ENCODE measurements around the gene PDZD2. TPM values are rescaled to one million over a fixed set of nuclear protein-coding genes. Genes with fewer than 3 reads are reported as not detected.

The PDZD2 gene
- total RNA-seq, 4 donors from 2014 or later = 6.2 to 21.4 (median 11.8) TPM

DNA sequence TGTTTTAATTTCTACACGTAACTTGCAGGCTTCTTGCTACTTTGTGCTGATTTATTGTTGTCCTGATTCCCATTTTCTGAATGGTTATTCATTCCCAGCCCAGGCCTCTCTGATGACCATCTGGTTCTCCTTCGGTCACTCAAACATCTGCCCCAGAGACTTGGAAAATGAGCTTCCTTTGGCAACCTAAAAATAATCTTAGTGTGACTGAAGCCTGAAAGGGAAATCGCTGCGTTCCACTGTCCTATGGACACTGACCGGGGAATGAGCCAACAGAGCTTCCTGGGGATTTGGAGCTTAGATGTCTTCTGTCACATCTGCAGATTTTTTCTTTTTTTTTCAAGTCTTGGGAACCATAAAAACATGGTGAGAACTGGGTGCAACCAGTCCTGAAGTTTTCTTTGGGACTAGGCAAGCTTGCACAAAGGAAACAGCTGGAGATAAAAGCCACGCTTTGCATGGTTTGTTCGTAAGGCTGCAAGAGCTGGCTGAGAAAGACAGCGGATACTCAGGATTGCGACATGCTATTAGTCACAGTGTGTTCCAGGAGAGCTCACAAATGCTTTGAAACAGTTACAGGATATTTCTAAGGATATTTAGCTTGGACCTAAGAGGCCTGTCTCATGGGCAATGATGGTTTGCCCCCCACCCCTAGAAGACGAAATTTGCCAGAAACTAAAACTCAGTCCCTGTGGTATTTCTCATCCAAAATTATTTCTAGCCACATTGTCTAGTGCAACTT lies 389.0 kb downstream of the PDZD2 start:
- Histone ChIP-seq H3K4me1 (peaks cover 0 to 7% of the 10 kb centered on the region in 2 donors), H3K9me3 (no peaks in the 10 kb centered on the region), H3K4me3 (no peak overlapping the region), H3K36me3 (no peaks in the 10 kb centered on the region), H3K27me3 (no peaks in the 10 kb centered on the region), H3K27ac (peak overlapping the region; percentile 57 to 72)
- intact Hi-C loops (cut with DNase I; ENCODE audit: low total_unique reads) = loop anchor here (10.0 kb wide), 1 partner anchor 93 kb away; no protein-coding TSS in a partner anchor
- no peak for TF ChIP-seq POLR2A (IDR thresholded peaks at IDR 0.05)
- no peak for TF ChIP-seq CTCF (IDR thresholded peaks at IDR 0.05)
- peak; percentile 72 to 86 for DNase-seq

- H3K4me1 ChIP-seq = peaks cover 0 to 7% of the 10 kb centered on the region in 2 donors
- no peak overlapping the region for H3K4me3 ChIP-seq
- intact Hi-C loops (cut with DNase I; ENCODE audit: low total_unique reads) = loop anchor here (10.0 kb wide), 1 partner anchor 94 kb away; no protein-coding TSS in a partner anchor
- peak overlapping the region; percentile 0 to 72 for H3K27ac ChIP-seq
- H3K36me3 ChIP-seq = no peaks in the 10 kb centered on the region
- no peaks in the 10 kb centered on the region for H3K9me3 ChIP-seq
- H3K27me3 ChIP-seq = no peaks in the 10 kb centered on the region
- DNase-seq = no peak
- TF ChIP-seq CTCF (IDR thresholded peaks at IDR 0.05) = no peak
- no peak for TF ChIP-seq POLR2A (IDR thresholded peaks at IDR 0.05)
Observed at GRCh38 chr5:32029261-32029660, 390.3 kb downstream of the PDZD2 start.

DNA sequence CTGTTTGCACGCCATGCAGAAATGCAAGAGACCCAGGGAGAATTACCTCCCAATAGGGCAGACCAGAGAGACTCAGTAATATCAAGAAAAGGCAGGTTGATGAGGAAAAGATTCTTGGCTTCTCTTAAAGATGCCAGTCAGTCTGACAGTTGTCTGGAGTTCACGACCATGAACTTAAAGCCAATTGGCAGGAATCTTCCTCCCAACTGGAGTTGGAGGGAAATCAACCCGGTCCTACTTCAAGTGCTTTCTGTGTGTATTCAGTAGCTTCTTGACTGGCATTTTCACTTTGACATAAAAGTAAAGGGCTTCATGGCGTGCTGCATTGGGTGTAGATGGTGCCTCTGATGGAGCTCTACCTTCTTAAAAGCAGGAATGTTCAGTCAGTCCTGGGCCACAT lies 390.9 kb downstream of the PDZD2 start:
- no peak overlapping the region for H3K4me3 ChIP-seq
- H3K36me3 ChIP-seq = no peaks in the 10 kb centered on the region
- peaks cover 0 to 7% of the 10 kb centered on the region in 2 donors for H3K4me1 ChIP-seq
- no peak for DNase-seq
- no peaks in the 10 kb centered on the region for H3K9me3 ChIP-seq
- H3K27ac ChIP-seq = peak overlapping the region; percentile 0 to 37
- no peak for TF ChIP-seq POLR2A (IDR thresholded peaks at IDR 0.05)
- TF ChIP-seq CTCF (IDR thresholded peaks at IDR 0.05) = no peak
- intact Hi-C loops (cut with DNase I; ENCODE audit: low total_unique reads) = loop anchor here (10.0 kb wide), 1 partner anchor 95 kb away; no protein-coding TSS in a partner anchor
- no peaks in the 10 kb centered on the region for H3K27me3 ChIP-seq

- no peak for TF ChIP-seq CTCF (IDR thresholded peaks at IDR 0.05)
- no peak for TF ChIP-seq POLR2A (IDR thresholded peaks at IDR 0.05)
- intact Hi-C loops (cut with DNase I; ENCODE audit: low total_unique reads) = no loop called here
- no peak for DNase-seq
- H3K27ac ChIP-seq = peak overlapping the region; percentile 0 to 22
- H3K4me3 ChIP-seq = no peak overlapping the region
- no peaks in the 10 kb centered on the region for H3K36me3 ChIP-seq
- H3K9me3 ChIP-seq = no peaks in the 10 kb centered on the region
- peaks cover 0 to 7% of the 10 kb centered on the region in 2 donors for H3K4me1 ChIP-seq
- H3K27me3 ChIP-seq = no peaks in the 10 kb centered on the region
Observed at GRCh38 chr5:32030222-32030621, 391.3 kb downstream of the PDZD2 start.

DNA sequence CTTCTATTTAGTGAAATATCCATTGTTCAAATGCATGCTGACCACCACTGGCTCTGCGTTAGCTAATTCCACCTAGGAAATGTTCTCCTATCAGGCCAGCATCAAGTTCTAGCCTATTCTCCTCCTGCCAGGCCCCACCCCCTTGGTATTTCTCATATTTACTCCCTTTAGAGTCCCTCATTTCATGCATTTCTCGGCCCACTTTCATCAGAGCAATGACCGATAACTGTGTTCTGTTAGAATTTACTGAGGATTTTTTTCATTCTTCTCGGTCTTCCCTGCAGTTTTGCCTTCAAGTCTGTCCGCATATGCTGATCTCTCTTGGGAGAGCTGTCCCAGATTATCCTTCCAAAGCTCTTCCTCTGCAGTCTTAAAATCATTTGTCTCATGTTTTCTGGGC lies 391.8 kb downstream of the PDZD2 start:
- no peaks in the 10 kb centered on the region for H3K36me3 ChIP-seq
- intact Hi-C loops (cut with DNase I; ENCODE audit: low total_unique reads) = no loop called here
- H3K9me3 ChIP-seq = no peaks in the 10 kb centered on the region
- no peak for DNase-seq
- no peaks in the 10 kb centered on the region for H3K27me3 ChIP-seq
- H3K27ac ChIP-seq = peak overlapping the region; percentile 10 to 22
- peaks cover 0 to 7% of the 10 kb centered on the region in 2 donors for H3K4me1 ChIP-seq
- TF ChIP-seq POLR2A (IDR thresholded peaks at IDR 0.05) (no peak), CTCF (IDR thresholded peaks at IDR 0.05) (no peak)
- no peak overlapping the region for H3K4me3 ChIP-seq
